B cell (primary cell): ENCODE results near the gene ARHGAP4. TPM values are rescaled to one million over a fixed set of nuclear protein-coding genes. Genes with fewer than 3 reads are reported as not detected.
A peak's percentile ranks its signal among the peaks of the same experiment; 100 is the strongest.

ENCODE experiments used
- ATAC-seq: fragments of 200-7000 bp; cut with Tn5 transposase; one replicate; pipeline ENCODE4 v1.10.0; 2021; ENCODE audit warnings: low read depth, mild to moderate bottlenecking, moderate number of reproducible peaks, moderate library complexity
- CTCF ChIA-PET: fragments of 350-600 bp; sonication (Branson Sonifier 250); formaldehyde crosslinking; loops from one replicate; lab custom pipeline; 2021; ENCODE audit warnings: antibody characterized with exemption, inconsistent platforms; lab: Charles Lee
- POLR2A ChIA-PET: fragments of 350-600 bp; sonication (Branson Sonifier 250); formaldehyde crosslinking; loops from one replicate; lab custom pipeline; 2021; ENCODE audit warnings: antibody characterized with exemption; lab: Charles Lee
- DNase-seq: peaks from one replicate; pipeline ENCODE4 v3.0.0; 2013
- H2AFZ ChIP-seq: 2 replicates; pipeline ENCODE4 v1.6.1; 2012; ENCODE audit warnings: mild to moderate bottlenecking, low read depth, low read length; ENCODE audit not compliant: insufficient read depth, poor library complexity, severe bottlenecking
- H3K27ac ChIP-seq, 2 donors: 1 replicate in 1 of 2; 2 replicates in 1 of 2; pipeline ENCODE4 v1.5.1; 2012 to 2013; ENCODE audit warnings: low read length in 2 of 2, mild to moderate bottlenecking in 2 of 2, moderate library complexity in 1 of 2
- H3K27me3 ChIP-seq, 4 experiments: fragments of 200-600 bp in 1 of 4; sonication (generic) in 1 of 4; replicated peaks in 1 of 4; 1 replicate in 2 of 4; 2 replicates in 2 of 4; pipeline versions ENCODE4 v1.6.1 to v1.7.0; 2013 to 2016; ENCODE audit warnings: low read length in 3 of 4, mild to moderate bottlenecking in 2 of 4, mixed read lengths in 1 of 4, moderate library complexity in 1 of 4; ENCODE audit not compliant: insufficient read depth in 4 of 4, control insufficient read depth in 3 of 4; ENCODE audit errors: control extremely low read depth in 1 of 4
- H3K36me3 ChIP-seq, 2 experiments: replicated peaks in 1 of 2; 1 replicate in 1 of 2; 2 replicates in 1 of 2; pipeline versions ENCODE4 v1.6.1 to v1.7.1; 2013; ENCODE audit warnings: low read length in 1 of 2; ENCODE audit not compliant: insufficient read depth in 2 of 2, control insufficient read depth in 1 of 2; ENCODE audit errors: control extremely low read depth in 1 of 2, extremely low read depth in 1 of 2
- H3K4me1 ChIP-seq, 2 donors: fragments of 200-600 bp in 1 of 2; sonication (generic) in 1 of 2; 1 replicate in 1 of 2; 2 replicates in 1 of 2; pipeline versions ENCODE4 v1.5.1 to v1.6.1; 2013 to 2017; ENCODE audit warnings: low read length in 2 of 2; ENCODE audit not compliant: control insufficient read depth in 2 of 2, insufficient read depth in 2 of 2
- H3K4me2 ChIP-seq: replicated peaks from 2 replicates; pipeline ENCODE3; 2012; ENCODE audit warnings: mild to moderate bottlenecking, low read depth, low read length; ENCODE audit not compliant: poor library complexity, severe bottlenecking
- H3K4me3 ChIP-seq, 5 experiments: fragments of 200-600 bp in 1 of 5; sonication (generic) in 1 of 5; 1 replicate in 3 of 5; 2 replicates in 2 of 5; pipeline versions ENCODE4 v1.5.1 to v1.7.0; 2011 to 2016; ENCODE audit warnings: low read length in 4 of 5, mild to moderate bottlenecking in 4 of 5, low read depth in 2 of 5, control low read depth in 1 of 5, moderate library complexity in 1 of 5; ENCODE audit not compliant: insufficient read depth in 1 of 5; ENCODE audit errors: control extremely low read depth in 1 of 5, extremely low read depth in 1 of 5
- H3K79me2 ChIP-seq: fragments of 200-600 bp; sonication (generic); one replicate; pipeline ENCODE4 v1.6.0; 2016; ENCODE audit warnings: low read length; ENCODE audit not compliant: control insufficient read depth, insufficient read depth
- H3K9ac ChIP-seq: fragments of 200-600 bp; sonication (generic); 2 replicates; pipeline ENCODE4 v1.6.1; 2017; ENCODE audit warnings: mild to moderate bottlenecking, low read length, moderate library complexity
- H3K9me3 ChIP-seq, 3 donors: one replicate each; pipeline versions ENCODE4 v1.6.1 to v1.7.1; 2013; ENCODE audit warnings: low read length in 2 of 3; ENCODE audit not compliant: control insufficient read depth in 2 of 3, insufficient read depth in 1 of 3; ENCODE audit errors: control extremely low read depth in 1 of 3
- H4K20me1 ChIP-seq: 2 replicates; pipeline ENCODE4 v1.6.0; 2012; ENCODE audit warnings: mild to moderate bottlenecking, low read length; ENCODE audit not compliant: insufficient read depth, control insufficient read depth, poor library complexity, severe bottlenecking
- H3K27ac Mint-ChIP-seq: one replicate; pipeline ENCODE4 v1.8.0; 2021; ENCODE audit warnings: mixed read lengths
- H3K27me3 Mint-ChIP-seq: one replicate; pipeline ENCODE4 v1.8.0; 2021; ENCODE audit warnings: mixed read lengths
- H3K4me1 Mint-ChIP-seq: one replicate; pipeline ENCODE4 v1.8.0; 2021; ENCODE audit warnings: mixed read lengths
- H3K4me3 Mint-ChIP-seq: one replicate; pipeline ENCODE4 v1.8.0; 2021; ENCODE audit warnings: mixed read lengths
- H3K9me3 Mint-ChIP-seq: one replicate; pipeline ENCODE4 v1.8.0; 2022; ENCODE audit warnings: mixed read lengths; ENCODE audit not compliant: insufficient read depth
- EZH2 ChIP-seq: IDR thresholded peaks from 2 replicates; pipeline ENCODE4 v1.6.1; 2012; ENCODE audit warnings: borderline replicate concordance, low read depth, mild to moderate bottlenecking, moderate library complexity, low read length; ENCODE audit not compliant: insufficient read depth, poor library complexity, severe bottlenecking
- WGBS: methylation state at CpG from one replicate; pipeline ENCODE4 v1.1.5; 2013; ENCODE audit warnings: missing lambda C conversion rate; ENCODE audit not compliant: insufficient coverage; 5-methylcytosine and 5-hydroxymethylcytosine counted together
- intact Hi-C: fragments of 100-400 bp; cut with micrococcal nuclease; formaldehyde crosslinking; loops from one replicate; pipeline ENCODE4 v1.10.0; 2022
- polyA plus RNA-seq: library from polyadenylated mRNA; depleted of rRNA; stranded (reverse); fragments of >200 nt; gene quantifications from 2 replicates; pipeline ENCODE4 v1.2.3, GENCODE V29; 2012
- total RNA-seq, 2 donors: library from RNA; stranded (reverse); fragments of 120-200 nt in 1 of 2; gene quantifications; 1 replicate in 1 of 2; 2 replicates in 1 of 2; pipeline versions ENCODE4 v1.2.3 to v1.2.4, GENCODE V29; 2013 to 2022
- TF ChIP-seq, protein P1 (sequence below): fragments of 200-600 bp; IDR thresholded peaks from one replicate; pipeline ENCODE4 v1.8.0; 2022; ENCODE audit warnings: antibody characterized with exemption, mild to moderate bottlenecking

Gene ARHGAP4
- total and polyA plus RNA-seq, 2 donors (not counting 1 experiment from before 2014, with no cell fraction given) = 242 to 711 TPM

DNA sequence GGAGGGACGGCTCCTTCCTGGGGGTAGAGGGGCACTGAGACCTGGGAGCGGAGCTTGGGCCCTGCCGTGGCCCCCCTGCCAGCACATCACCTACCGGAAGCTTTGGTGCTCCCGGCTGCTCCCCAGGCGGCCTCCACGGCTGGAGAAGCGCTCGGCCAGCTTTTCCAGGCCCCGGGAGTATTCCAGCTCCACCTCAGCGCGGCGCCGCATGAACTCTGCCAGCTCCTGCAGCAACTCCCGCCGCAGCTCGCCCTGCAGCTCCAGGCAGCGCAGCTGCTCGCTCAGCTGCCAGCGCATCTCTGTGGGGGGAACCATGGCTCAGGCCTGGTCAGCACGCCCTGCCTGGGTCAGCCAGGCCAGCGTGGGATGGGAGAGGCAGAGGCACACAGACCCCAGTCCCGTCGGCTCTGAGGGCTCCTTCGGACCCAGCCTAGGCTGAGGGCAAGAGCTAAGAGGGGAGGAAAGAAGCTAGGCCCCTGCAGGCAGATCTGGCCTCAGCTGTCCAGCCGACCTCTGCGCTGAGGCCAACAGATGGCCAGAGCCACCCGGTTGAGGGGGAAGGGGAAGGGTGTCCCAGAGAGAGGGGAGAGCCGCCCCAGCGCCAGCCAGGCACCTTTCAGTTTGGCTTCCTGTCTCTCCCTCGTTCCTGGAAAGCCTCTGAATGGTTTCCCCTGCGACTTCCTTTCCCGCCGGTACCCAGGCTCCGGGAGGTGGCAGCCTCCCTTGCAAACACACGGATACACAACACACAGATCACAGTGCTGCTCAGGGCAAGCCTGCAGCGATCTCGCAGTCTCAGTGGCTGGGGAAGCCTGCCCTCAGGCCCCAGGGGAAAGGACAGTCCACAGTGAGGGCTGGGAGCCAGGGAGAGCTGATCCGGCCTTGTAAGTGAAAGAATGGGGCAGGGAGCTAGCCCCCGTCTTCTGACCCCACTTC, 4.3 kb downstream of the ARHGAP4 start:
- no peaks in the 10 kb centered on the region for H3K27me3 Mint-ChIP-seq
- Histone ChIP-seq H3K4me2 (peak overlapping the region; percentile 98), H3K4me1 (peaks cover 32 to 40% of the 10 kb centered on the region in 2 donors), H3K27ac (no peak overlapping the region), H2AFZ (no peak overlapping the region), H3K79me2 (peaks cover 44% of the 10 kb centered on the region), H3K27me3 (no peaks in the 10 kb centered on the region), H3K4me3 (no peak overlapping the region), H3K9ac (no peak overlapping the region), H3K36me3 (peaks cover 0 to 27% of the 10 kb centered on the region in 2 experiments), H3K9me3 (no peaks in the 10 kb centered on the region), H4K20me1 (peaks cover 41% of the 10 kb centered on the region)
- DNase-seq (no peak), ATAC-seq (no peak)
- no peaks in the 10 kb centered on the region for H3K9me3 Mint-ChIP-seq
- peak overlapping the region; percentile 71 for H3K27ac Mint-ChIP-seq
- peaks cover 33% of the 10 kb centered on the region for H3K4me1 Mint-ChIP-seq
- CTCF ChIA-PET = interaction anchor here (1.0 to 13.1 kb wide), 4 partner anchors 25 to 161 kb away, joined by 3 to 325 read pairs (median 8); partner anchors contain the start of genes IDH3G, RENBP and SSR4
- POLR2A ChIA-PET = interaction anchor here (1.1 to 1.2 kb wide), 2 partner anchors 23 to 25 kb away, joined by 4 to 12 read pairs; no protein-coding TSS in a partner anchor
- 83% methylated on average over 18 of the region's 40 CpGs for WGBS
- no peak for TF ChIP-seq EZH2
- TF ChIP-seq, protein P1, sequence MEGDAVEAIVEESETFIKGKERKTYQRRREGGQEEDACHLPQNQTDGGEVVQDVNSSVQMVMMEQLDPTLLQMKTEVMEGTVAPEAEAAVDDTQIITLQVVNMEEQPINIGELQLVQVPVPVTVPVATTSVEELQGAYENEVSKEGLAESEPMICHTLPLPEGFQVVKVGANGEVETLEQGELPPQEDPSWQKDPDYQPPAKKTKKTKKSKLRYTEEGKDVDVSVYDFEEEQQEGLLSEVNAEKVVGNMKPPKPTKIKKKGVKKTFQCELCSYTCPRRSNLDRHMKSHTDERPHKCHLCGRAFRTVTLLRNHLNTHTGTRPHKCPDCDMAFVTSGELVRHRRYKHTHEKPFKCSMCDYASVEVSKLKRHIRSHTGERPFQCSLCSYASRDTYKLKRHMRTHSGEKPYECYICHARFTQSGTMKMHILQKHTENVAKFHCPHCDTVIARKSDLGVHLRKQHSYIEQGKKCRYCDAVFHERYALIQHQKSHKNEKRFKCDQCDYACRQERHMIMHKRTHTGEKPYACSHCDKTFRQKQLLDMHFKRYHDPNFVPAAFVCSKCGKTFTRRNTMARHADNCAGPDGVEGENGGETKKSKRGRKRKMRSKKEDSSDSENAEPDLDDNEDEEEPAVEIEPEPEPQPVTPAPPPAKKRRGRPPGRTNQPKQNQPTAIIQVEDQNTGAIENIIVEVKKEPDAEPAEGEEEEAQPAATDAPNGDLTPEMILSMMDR = no peak
- intact Hi-C loops = no loop called here
- H3K4me3 Mint-ChIP-seq = peak overlapping the region; percentile 44

DNA sequence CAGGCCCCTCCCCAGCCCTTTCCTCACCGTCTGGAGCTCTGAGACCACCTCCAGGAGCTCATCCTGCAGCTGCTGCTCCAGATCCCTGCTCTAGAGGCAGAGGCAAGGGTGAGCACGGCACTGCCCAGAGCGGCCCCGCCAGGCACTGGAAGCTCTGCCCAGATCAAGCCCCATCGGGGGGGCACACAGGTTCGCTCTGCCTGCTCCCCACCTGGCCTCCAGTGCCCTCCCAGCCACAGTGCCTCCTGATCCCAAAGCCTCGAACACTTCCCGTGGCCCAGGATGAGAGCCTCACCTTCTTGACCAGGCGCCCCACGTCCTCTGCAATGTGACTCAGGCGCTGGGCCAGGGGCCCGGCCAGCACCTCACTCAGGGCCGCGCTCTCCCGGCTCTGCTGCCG, 5.0 kb downstream of the ARHGAP4 start:
- Histone ChIP-seq H3K4me2 (no peak overlapping the region), H2AFZ (no peak overlapping the region), H3K9ac (no peak overlapping the region), H3K27me3 (no peaks in the 10 kb centered on the region), H3K4me1 (peaks cover 29 to 40% of the 10 kb centered on the region in 2 donors), H3K9me3 (no peaks in the 10 kb centered on the region), H3K36me3 (peaks cover 0 to 34% of the 10 kb centered on the region in 2 experiments), H4K20me1 (peaks cover 48% of the 10 kb centered on the region), H3K79me2 (peaks cover 44% of the 10 kb centered on the region), H3K27ac (no peak overlapping the region), H3K4me3 (no peak overlapping the region)
- Mint-ChIP-seq H3K27me3 (no peaks in the 10 kb centered on the region), H3K9me3 (no peaks in the 10 kb centered on the region), H3K4me3 (no peak overlapping the region), H3K27ac (no peak overlapping the region), H3K4me1 (peaks cover 33% of the 10 kb centered on the region)
- no peak for ATAC-seq
- intact Hi-C loops = no loop called here
- TF ChIP-seq EZH2 = no peak
- ChIA-PET CTCF (interaction anchor here (13.1 kb wide), 1 partner anchor 25 kb away, joined by 325 read pairs; the partner anchor contains the start of gene RENBP), POLR2A (interaction anchor here (0.6 to 1.1 kb wide), 2 partner anchors 26 to 208 kb away, joined by 4 read pairs; no protein-coding TSS in a partner anchor)
- DNase-seq = no peak
- WGBS = 100% methylated on average over 8 of the region's 16 CpGs
